Epithelial cell of alveolus of lung (primary cell): ENCODE data around the gene SLC33A1. TPM values are rescaled to one million over a fixed set of nuclear protein-coding genes. Genes with fewer than 3 reads are reported as not detected.

Experiments
- total RNA-seq: library from RNA; depleted of rRNA; stranded (reverse); fragments of >200 nt; gene quantifications from 2 replicates; pipeline ENCODE4 v1.2.1, GENCODE V29; 2015

Gene SLC33A1
- total RNA-seq = 27.2 and 28.1 TPM in 2 replicates

GRCh38 chr3:155854141-155854940 lies at the start of gene SLC33A1:
TSS of gene SLC33A1 (minus strand) at chr3:155854427. CDS start at chr3:155853997, 430 bp downstream.

DNA sequence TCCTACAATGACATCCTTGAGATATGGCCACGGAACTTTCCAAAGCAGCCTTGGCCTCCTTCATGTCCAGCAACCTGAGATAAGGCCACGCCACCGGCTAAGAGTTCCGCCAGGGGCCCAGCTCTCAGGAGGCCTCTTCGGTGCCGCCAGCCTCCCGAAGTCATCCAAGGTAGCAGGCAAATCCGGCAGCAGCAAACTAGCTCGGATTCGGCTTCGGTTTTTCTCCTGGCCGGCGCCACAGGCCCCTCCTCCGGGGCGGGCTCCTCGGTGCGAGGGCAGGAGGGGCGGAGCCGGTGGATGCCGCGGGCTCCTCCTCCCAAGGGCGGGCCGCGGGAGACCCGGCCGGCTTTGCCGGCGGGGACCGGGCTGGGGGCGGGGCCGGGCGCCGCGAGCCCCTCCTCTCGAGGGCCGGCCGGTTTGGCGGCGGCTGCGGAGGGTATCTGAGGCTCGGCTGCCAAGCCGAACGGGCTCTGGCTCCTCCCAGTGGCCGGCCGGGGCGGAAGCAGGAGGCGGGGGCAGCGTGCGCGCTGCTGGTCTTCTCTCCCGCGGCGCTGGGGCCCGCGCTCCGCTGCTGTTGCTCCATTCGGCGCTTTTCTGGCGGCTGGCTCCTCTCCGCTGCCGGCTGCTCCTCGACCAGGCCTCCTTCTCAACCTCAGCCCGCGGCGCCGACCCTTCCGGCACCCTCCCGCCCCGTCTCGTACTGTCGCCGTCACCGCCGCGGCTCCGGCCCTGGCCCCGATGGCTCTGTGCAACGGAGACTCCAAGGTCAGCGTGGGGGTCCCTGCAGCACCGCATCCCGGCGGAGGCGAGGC lies 16.1 kb upstream of the SLC33A1 start, which contains the start of gene GMPS:
TSS of gene GMPS (plus strand) at position 518 of the 812 bp plus-strand sequence. CDS start at position 739, 221 bp downstream.

GRCh38 chr3:155805802-155806618 lies 48.2 kb downstream of the SLC33A1 start, which contains the start of gene C3orf33:
TSS of gene C3orf33 (minus strand) at chr3:155806278. CDS start at chr3:155806252, 26 bp downstream.

Other genes starting within 250 kb of the SLC33A1 start
- under 0.01 and 0.08 TPM in 2 replicates for gene PLCH1, start 109.4 kb downstream of the SLC33A1 start, total RNA-seq
- 2.7 and 2.8 TPM in 2 replicates for gene C3orf33, start 48.1 kb downstream of the SLC33A1 start, total RNA-seq
- 57.5 and 57.8 TPM in 2 replicates for gene GMPS, start 16.2 kb upstream of the SLC33A1 start, total RNA-seq